ENCODE measurements around the gene PIK3AP1. TPM values are rescaled to one million over a fixed set of nuclear protein-coding genes. Genes with fewer than 3 reads are reported as not detected.
A peak's percentile ranks its signal among the peaks of the same experiment; 100 is the strongest.
"Not testable (repeated sequence)": the region's sequence is repeated elsewhere in the genome, so short reads cannot be mapped to it uniquely, and the experiment has no call there.

The PIK3AP1 gene
- total RNA-seq, 8 experiments from 2014 or later, result 0.23 to 11.8 (median 3.3) TPM

- peaks cover 20 to 31% of the 10 kb centered on the region in 2 donors for H3K4me1 ChIP-seq (replicated peaks in 1 of 2)
- no peak for ATAC-seq (replicated peaks in 6 of 8)
- WGBS, 10 experiments, result 11 to 100% (median 94%) methylated on average over 1 of the region's 1 CpG; no CpG with 5 or more reads in 1 of the 10 experiments
- no peak overlapping the region for H3K4me3 ChIP-seq
- in situ Hi-C loops (cut with MboI; ENCODE audit: low pct_unique_long_range_greater_than_20kb in 2 of 9, low sequenced_read_pairs in 9 of 9, unreplicated experiment in 9 of 9), result no loop called here
- H3K27ac ChIP-seq, result no peak overlapping the region
Observed at GRCh38 chr10:96584035-96584434, 136.3 kb downstream of the PIK3AP1 start.

- in situ Hi-C loops (cut with MboI; ENCODE audit: low pct_unique_long_range_greater_than_20kb in 2 of 9, low sequenced_read_pairs in 9 of 9, unreplicated experiment in 9 of 9), result no loop called here
- no peak overlapping the region for H3K4me3 ChIP-seq
- H3K27ac ChIP-seq, result no peak overlapping the region
- ATAC-seq (replicated peaks in 6 of 8), result no peak
- 37 to 100% (median 90%) methylated on average over 1 to 2 of the region's 2 CpGs; no CpG with 5 or more reads in 1 of the 10 experiments for WGBS, 10 experiments
- H3K4me1 ChIP-seq (replicated peaks in 1 of 2), result peaks cover 8% of the 10 kb centered on the region in 2 donors
Observed at GRCh38 chr10:96579133-96579532, 141.2 kb downstream of the PIK3AP1 start.

- no peak for ATAC-seq (replicated peaks in 6 of 8)
- Histone ChIP-seq H3K27ac (no peak overlapping the region), H3K4me3 (no peak overlapping the region), H3K4me1 (replicated peaks in 1 of 2) (peaks cover 8% of the 10 kb centered on the region in 2 donors)
- WGBS, 10 experiments, result 38 to 100% (median 96%) methylated on average over 1 to 5 of the region's 5 CpGs; no CpG with 5 or more reads in 3 of the 10 experiments
- in situ Hi-C loops (cut with MboI; ENCODE audit: low pct_unique_long_range_greater_than_20kb in 2 of 9, low sequenced_read_pairs in 9 of 9, unreplicated experiment in 9 of 9), result no loop called here
Observed at GRCh38 chr10:96578633-96579032, 141.7 kb downstream of the PIK3AP1 start.

- in situ Hi-C loops (cut with MboI; ENCODE audit: low pct_unique_long_range_greater_than_20kb in 2 of 9, low sequenced_read_pairs in 9 of 9, unreplicated experiment in 9 of 9), result no loop called here
- H3K4me3 ChIP-seq, result no peak overlapping the region
- H3K4me1 ChIP-seq (replicated peaks in 1 of 2), result peaks cover 3 to 8% of the 10 kb centered on the region in 2 donors
- 72 to 100% (median 91%) methylated on average over 1 to 4 of the region's 4 CpGs for WGBS, 10 experiments
- no peak overlapping the region for H3K27ac ChIP-seq
- ATAC-seq (replicated peaks in 6 of 8), result no peak
Observed at GRCh38 chr10:96578022-96578421, 142.3 kb downstream of the PIK3AP1 start.

GRCh38 chr10:96577069-96577468 is 143.2 kb downstream of the PIK3AP1 start:
- in situ Hi-C loops (cut with MboI; ENCODE audit: low pct_unique_long_range_greater_than_20kb in 2 of 9, low sequenced_read_pairs in 9 of 9, unreplicated experiment in 9 of 9), result no loop called here
- ATAC-seq (replicated peaks in 6 of 8), result peak in 2 of 8 experiments; percentile 23 to 52
- H3K4me3 ChIP-seq, result no peak overlapping the region
- H3K27ac ChIP-seq, result no peak overlapping the region
- WGBS, 10 experiments, result 89 to 100% (median 100%) methylated on average over 1 of the region's 1 CpG; no CpG with 5 or more reads in 4 of the 10 experiments
- H3K4me1 ChIP-seq (replicated peaks in 1 of 2), result peaks cover 1 to 3% of the 10 kb centered on the region in 2 donors

- 90 to 100% (median 100%) methylated on average over 1 of the region's 1 CpG for WGBS, 10 experiments
- no peak for ATAC-seq (replicated peaks in 6 of 8)
- in situ Hi-C loops (cut with MboI; ENCODE audit: low pct_unique_long_range_greater_than_20kb in 2 of 9, low sequenced_read_pairs in 9 of 9, unreplicated experiment in 9 of 9), result no loop called here
Observed at GRCh38 chr10:96576277-96576980, 143.9 kb downstream of the PIK3AP1 start.

GRCh38 chr10:96574564-96574963 is 145.8 kb downstream of the PIK3AP1 start:
- in situ Hi-C loops (cut with MboI; ENCODE audit: low pct_unique_long_range_greater_than_20kb in 2 of 9, low sequenced_read_pairs in 9 of 9, unreplicated experiment in 9 of 9); H3K4me1 ChIP-seq (replicated peaks in 1 of 2); H3K27ac ChIP-seq; ATAC-seq (replicated peaks in 6 of 8); H3K4me3 ChIP-seq: not testable (repeated sequence)
- WGBS, 10 experiments, result 83 to 100% (median 100%) methylated on average over 1 to 2 of the region's 2 CpGs; no CpG with 5 or more reads in 6 of the 10 experiments

More at GRCh38 chr10:96576277-96576980, 143.9 kb downstream of the PIK3AP1 start:
- Histone ChIP-seq H3K27ac (no peak overlapping the region), H3K4me1 (replicated peaks in 1 of 2) (peaks cover 3% of the 10 kb centered on the region in 2 donors), H3K4me3 (no peak overlapping the region)

GRCh38 chr10:96573036-96573435 is 147.3 kb downstream of the PIK3AP1 start:
- Histone ChIP-seq H3K27ac (no peak overlapping the region), H3K4me3 (no peak overlapping the region), H3K4me1 (replicated peaks in 1 of 2) (peaks cover 0 to 3% of the 10 kb centered on the region in 2 donors)
- WGBS, 10 experiments, result 33 to 100% (median 86%) methylated on average over 1 to 5 of the region's 5 CpGs; no CpG with 5 or more reads in 1 of the 10 experiments
- in situ Hi-C loops (cut with MboI; ENCODE audit: low pct_unique_long_range_greater_than_20kb in 2 of 9, low sequenced_read_pairs in 9 of 9, unreplicated experiment in 9 of 9), result no loop called here
- ATAC-seq (replicated peaks in 6 of 8), result peak in 1 of 8 experiments; percentile 55

GRCh38 chr10:96570983-96571964 is 149.0 kb downstream of the PIK3AP1 start:
- in situ Hi-C loops (cut with MboI; ENCODE audit: low pct_unique_long_range_greater_than_20kb in 2 of 9, low sequenced_read_pairs in 9 of 9, unreplicated experiment in 9 of 9), result no loop called here
- 56 to 97% (median 90%) methylated on average over 2 to 10 of the region's 10 CpGs for WGBS, 10 experiments
- no peak overlapping the region for H3K27ac ChIP-seq
- no peak for ATAC-seq (replicated peaks in 6 of 8)
- peaks cover 0 to 3% of the 10 kb centered on the region in 2 donors for H3K4me1 ChIP-seq (replicated peaks in 1 of 2)
- H3K4me3 ChIP-seq, result no peak overlapping the region

GRCh38 chr10:96570511-96570910 is 149.8 kb downstream of the PIK3AP1 start:
- no peak overlapping the region for H3K4me3 ChIP-seq
- in situ Hi-C loops (cut with MboI; ENCODE audit: low pct_unique_long_range_greater_than_20kb in 2 of 9, low sequenced_read_pairs in 9 of 9, unreplicated experiment in 9 of 9), result no loop called here
- H3K27ac ChIP-seq, result no peak overlapping the region
- H3K4me1 ChIP-seq (replicated peaks in 1 of 2), result peaks cover 0 to 3% of the 10 kb centered on the region in 2 donors
- ATAC-seq (replicated peaks in 6 of 8), result no peak
- whole genome bisulfite sequencing, 10 experiments, result 69 to 100% (median 89%) methylated on average over 1 to 6 of the region's 6 CpGs

GRCh38 chr10:96568402-96568801 is 151.9 kb downstream of the PIK3AP1 start:
- Histone ChIP-seq H3K27ac (no peak overlapping the region), H3K4me1 (replicated peaks in 1 of 2) (peaks cover 0 to 3% of the 10 kb centered on the region in 2 donors), H3K4me3 (no peak overlapping the region)
- in situ Hi-C loops (cut with MboI; ENCODE audit: low pct_unique_long_range_greater_than_20kb in 2 of 9, low sequenced_read_pairs in 9 of 9, unreplicated experiment in 9 of 9), result no loop called here
- ATAC-seq (replicated peaks in 6 of 8), result peak in 2 of 8 experiments; percentile 21 to 34
- 0 to 100% (median 86%) methylated on average over 1 of the region's 1 CpG; no CpG with 5 or more reads in 1 of the 10 experiments for WGBS, 10 experiments

GRCh38 chr10:96565774-96566173 is 154.5 kb downstream of the PIK3AP1 start:
- in situ Hi-C loops (cut with MboI; ENCODE audit: low pct_unique_long_range_greater_than_20kb in 2 of 9, low sequenced_read_pairs in 9 of 9, unreplicated experiment in 9 of 9), result no loop called here
- H3K27ac ChIP-seq, result no peak overlapping the region
- ATAC-seq (replicated peaks in 6 of 8), result peak in 4 of 8 experiments; percentile 42 to 86 (median 82)
- no peaks in the 10 kb centered on the region for H3K4me1 ChIP-seq (replicated peaks in 1 of 2)
- 0 to 83% (median 0%) methylated on average over 1 of the region's 1 CpG; no CpG with 5 or more reads in 1 of the 10 experiments for WGBS, 10 experiments
- no peak overlapping the region for H3K4me3 ChIP-seq
